Progenitor cell of endocrine pancreas (in vitro differentiated cells): ENCODE data around the gene HELZ2. TPM values are rescaled to one million over a fixed set of nuclear protein-coding genes. Genes with fewer than 3 reads are reported as not detected.

Experiments
- DNase-seq: peaks from one replicate; pipeline ENCODE4 v3.0.0; 2021; ENCODE audit warnings: low spot score; ENCODE audit not compliant: unreplicated experiment
- H3K27ac Mint-ChIP-seq: 2 replicates; pipeline ENCODE4 v1.8.0; 2021; ENCODE audit warnings: mild to moderate bottlenecking, moderate library complexity, mixed read lengths
- H3K27me3 Mint-ChIP-seq: 2 replicates; pipeline ENCODE4 v1.8.0; 2021; ENCODE audit warnings: mixed read lengths
- H3K36me3 Mint-ChIP-seq: 2 replicates; pipeline ENCODE4 v1.8.0; 2022; ENCODE audit warnings: mixed read lengths; ENCODE audit not compliant: insufficient read depth
- H3K4me1 Mint-ChIP-seq: 2 replicates; pipeline ENCODE4 v1.8.0; 2021; ENCODE audit warnings: low read depth, mixed read lengths
- H3K4me3 Mint-ChIP-seq: 2 replicates; pipeline ENCODE4 v1.8.0; 2021; ENCODE audit warnings: low read depth, mild to moderate bottlenecking, moderate library complexity, mixed read lengths
- H3K9me3 Mint-ChIP-seq: 2 replicates; pipeline ENCODE4 v1.8.0; 2021; ENCODE audit warnings: low read depth, mixed read lengths
- CTCF ChIP-seq: fragments of 200-600 bp; sonication (generic); IDR thresholded peaks from one replicate; pipeline ENCODE4 v1.5.0; 2021; ENCODE audit warnings: antibody characterized with exemption, mild to moderate bottlenecking; ENCODE audit not compliant: unreplicated experiment
- total RNA-seq: library from RNA; stranded (reverse); gene quantifications from 2 replicates; pipeline ENCODE4 v1.2.1, GENCODE V29; 2021

Gene HELZ2
- total RNA-seq, 1 donor from 2014 or later, result 19.3 TPM

DNA sequence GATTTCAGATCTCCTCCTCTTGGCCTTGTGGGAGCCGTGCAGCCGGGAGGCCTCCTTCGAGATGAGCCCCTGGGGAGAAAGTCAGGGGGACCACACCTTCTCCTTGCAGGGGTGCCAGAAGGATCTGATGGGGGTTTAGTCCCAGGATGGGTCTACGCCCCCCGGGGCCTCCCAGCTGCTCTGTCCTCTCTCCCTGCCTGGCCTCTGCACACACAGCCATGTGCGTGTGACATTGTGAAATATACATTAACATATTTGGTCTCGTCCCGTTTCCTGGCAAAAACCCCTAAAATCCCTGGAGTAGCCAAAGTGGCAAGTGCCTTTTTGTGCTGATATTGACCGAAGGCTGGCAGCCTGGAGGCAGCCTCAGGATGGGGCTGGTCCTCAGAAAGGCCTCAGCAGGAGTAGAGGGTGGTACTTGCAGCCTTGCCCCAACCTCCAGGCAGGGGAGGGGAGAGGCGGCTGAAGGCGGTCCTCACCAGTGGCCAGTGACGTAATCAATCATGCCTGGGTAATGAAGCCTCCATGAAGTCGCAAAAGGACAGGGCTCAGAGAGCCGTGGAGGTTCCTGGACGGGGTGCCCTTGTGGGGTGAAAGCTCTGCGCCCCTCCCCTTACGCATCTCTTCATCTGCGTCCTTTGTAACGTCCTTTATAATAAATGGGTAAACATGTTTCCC is 5.1 kb upstream of the HELZ2 start:
- H3K4me1 Mint-ChIP-seq, result no peaks in the 10 kb centered on the region
- H3K4me3 Mint-ChIP-seq, result no peak overlapping the region
- no peak for DNase-seq
- no peaks in the 10 kb centered on the region for H3K9me3 Mint-ChIP-seq
- H3K27ac Mint-ChIP-seq, result no peak overlapping the region
- no peak for TF ChIP-seq CTCF
- H3K36me3 Mint-ChIP-seq, result no peaks in the 10 kb centered on the region
- peaks cover 6% of the 10 kb centered on the region for H3K27me3 Mint-ChIP-seq

GRCh38 chr20:63578224-63579016 is 4.4 kb upstream of the HELZ2 start:
- peaks cover 6% of the 10 kb centered on the region for H3K27me3 Mint-ChIP-seq
- no peak overlapping the region for H3K27ac Mint-ChIP-seq
- H3K4me1 Mint-ChIP-seq, result no peaks in the 10 kb centered on the region
- no peaks in the 10 kb centered on the region for H3K36me3 Mint-ChIP-seq
- no peak for DNase-seq
- H3K4me3 Mint-ChIP-seq, result no peak overlapping the region
- H3K9me3 Mint-ChIP-seq, result no peaks in the 10 kb centered on the region
- TF ChIP-seq CTCF, result no peak

DNA sequence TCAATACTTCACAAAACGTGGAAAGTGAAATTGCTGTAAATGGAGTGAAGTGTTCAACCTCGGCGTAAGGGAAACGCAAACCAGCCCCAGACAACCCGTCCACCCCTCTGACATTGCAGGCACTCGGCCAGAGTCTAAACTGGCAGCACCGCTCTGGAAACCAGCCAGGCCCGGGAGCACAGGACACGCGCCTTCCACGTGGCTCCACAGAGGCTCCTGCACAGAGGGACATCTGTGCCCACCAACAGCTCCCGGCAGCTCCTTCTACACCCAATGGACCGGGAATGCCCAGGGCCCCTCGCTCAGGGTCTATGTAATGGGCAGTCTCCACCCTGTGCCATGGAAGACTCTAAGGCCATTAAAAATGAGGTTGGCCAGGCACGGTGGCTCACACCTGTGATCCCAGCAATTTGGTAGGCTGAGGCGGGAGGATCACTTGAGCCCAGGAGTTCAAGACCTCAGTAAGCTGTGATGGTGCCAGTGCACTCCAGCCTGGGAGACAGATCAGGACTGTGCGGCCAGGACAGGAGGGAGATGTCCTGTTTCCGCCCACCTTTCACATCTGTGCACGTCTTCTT is 3.4 kb upstream of the HELZ2 start:
- no peaks in the 10 kb centered on the region for H3K4me1 Mint-ChIP-seq
- no peak for DNase-seq
- H3K27me3 Mint-ChIP-seq, result peaks cover 6% of the 10 kb centered on the region
- H3K36me3 Mint-ChIP-seq, result no peaks in the 10 kb centered on the region
- H3K9me3 Mint-ChIP-seq, result no peaks in the 10 kb centered on the region
- H3K27ac Mint-ChIP-seq, result no peak overlapping the region
- H3K4me3 Mint-ChIP-seq, result no peak overlapping the region
- no peak for TF ChIP-seq CTCF

DNA sequence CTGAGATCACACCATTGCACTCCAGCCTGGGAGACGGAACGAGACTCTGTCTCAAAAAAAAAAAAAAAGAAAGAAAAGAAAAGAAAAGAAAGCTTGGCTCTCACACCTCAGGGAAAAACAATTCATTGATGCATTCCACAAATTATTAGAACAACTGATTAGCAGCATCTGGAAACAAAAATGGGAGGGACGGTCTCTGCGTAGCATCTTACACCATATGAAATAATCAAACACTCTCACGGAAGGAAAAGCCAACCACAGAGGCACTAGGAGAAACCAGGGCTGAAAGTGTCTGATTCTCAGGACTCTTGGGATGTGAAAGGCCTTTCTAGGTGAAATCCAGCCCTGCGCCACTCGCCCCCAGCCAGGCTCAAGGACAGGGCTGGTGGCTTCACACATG is 2.3 kb upstream of the HELZ2 start:
- TF ChIP-seq CTCF, result no peak
- peak overlapping the region; percentile 54 for H3K4me3 Mint-ChIP-seq
- DNase-seq, result no peak
- H3K27me3 Mint-ChIP-seq, result peaks cover 6% of the 10 kb centered on the region
- H3K9me3 Mint-ChIP-seq, result no peaks in the 10 kb centered on the region
- no peaks in the 10 kb centered on the region for H3K4me1 Mint-ChIP-seq
- no peaks in the 10 kb centered on the region for H3K36me3 Mint-ChIP-seq
- peak overlapping the region; percentile 3 for H3K27ac Mint-ChIP-seq
